Suprapubic skin (tissue), 3 donors: ENCODE measurements around the gene THAP9.

ENCODE experiments used
- POLR2A ChIP-seq, 2 donors: fragments of 450-650 bp; IDR thresholded peaks; one replicate each; pipeline ENCODE4 v1.6.1; 2017; ENCODE audit warnings: antibody characterized with exemption in 2 of 2, mild to moderate bottlenecking in 2 of 2, moderate library complexity in 2 of 2
- TF ChIP-seq, protein P1 (sequence below), 2 donors: fragments of 200-600 bp in 1 of 2; fragments of 450-650 bp in 1 of 2; sonication (generic) in 1 of 2; IDR thresholded peaks; one replicate each; pipeline ENCODE4 v1.5.1; 2016 to 2019; ENCODE audit warnings: antibody characterized with exemption in 2 of 2, mild to moderate bottlenecking in 1 of 2, moderate library complexity in 1 of 2

DNA sequence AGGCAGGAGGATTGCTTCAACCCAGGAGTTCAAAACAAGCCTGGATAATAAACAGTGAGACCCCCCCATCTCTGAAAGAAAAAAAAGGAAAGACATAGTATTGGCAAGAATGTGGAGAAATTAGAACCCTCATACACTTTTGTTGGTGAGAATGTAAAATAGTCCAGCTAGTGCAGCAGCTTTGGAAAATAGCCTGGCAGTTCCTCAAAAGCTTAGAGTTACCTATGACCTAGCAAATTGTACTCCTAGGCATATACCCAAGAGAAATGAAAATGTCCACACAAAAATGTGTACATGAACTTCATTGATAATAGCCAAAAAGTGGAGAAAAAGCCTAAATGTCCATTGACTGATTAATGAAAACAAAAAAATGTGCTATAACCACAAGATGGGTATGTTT lies 21.3 kb downstream of the THAP9 start:
- TF ChIP-seq, protein P1, sequence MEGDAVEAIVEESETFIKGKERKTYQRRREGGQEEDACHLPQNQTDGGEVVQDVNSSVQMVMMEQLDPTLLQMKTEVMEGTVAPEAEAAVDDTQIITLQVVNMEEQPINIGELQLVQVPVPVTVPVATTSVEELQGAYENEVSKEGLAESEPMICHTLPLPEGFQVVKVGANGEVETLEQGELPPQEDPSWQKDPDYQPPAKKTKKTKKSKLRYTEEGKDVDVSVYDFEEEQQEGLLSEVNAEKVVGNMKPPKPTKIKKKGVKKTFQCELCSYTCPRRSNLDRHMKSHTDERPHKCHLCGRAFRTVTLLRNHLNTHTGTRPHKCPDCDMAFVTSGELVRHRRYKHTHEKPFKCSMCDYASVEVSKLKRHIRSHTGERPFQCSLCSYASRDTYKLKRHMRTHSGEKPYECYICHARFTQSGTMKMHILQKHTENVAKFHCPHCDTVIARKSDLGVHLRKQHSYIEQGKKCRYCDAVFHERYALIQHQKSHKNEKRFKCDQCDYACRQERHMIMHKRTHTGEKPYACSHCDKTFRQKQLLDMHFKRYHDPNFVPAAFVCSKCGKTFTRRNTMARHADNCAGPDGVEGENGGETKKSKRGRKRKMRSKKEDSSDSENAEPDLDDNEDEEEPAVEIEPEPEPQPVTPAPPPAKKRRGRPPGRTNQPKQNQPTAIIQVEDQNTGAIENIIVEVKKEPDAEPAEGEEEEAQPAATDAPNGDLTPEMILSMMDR (IDR thresholded peaks at IDR 0.05), result no peak
- TF ChIP-seq POLR2A (IDR thresholded peaks at IDR 0.05), result no peak
